ENCODE measurements around the gene LMF2. TPM values are rescaled to one million over a fixed set of nuclear protein-coding genes. Genes with fewer than 3 reads are reported as not detected.

Gene LMF2
- total RNA-seq, 1 donor from 2014 or later, result 65.8 TPM

DNA sequence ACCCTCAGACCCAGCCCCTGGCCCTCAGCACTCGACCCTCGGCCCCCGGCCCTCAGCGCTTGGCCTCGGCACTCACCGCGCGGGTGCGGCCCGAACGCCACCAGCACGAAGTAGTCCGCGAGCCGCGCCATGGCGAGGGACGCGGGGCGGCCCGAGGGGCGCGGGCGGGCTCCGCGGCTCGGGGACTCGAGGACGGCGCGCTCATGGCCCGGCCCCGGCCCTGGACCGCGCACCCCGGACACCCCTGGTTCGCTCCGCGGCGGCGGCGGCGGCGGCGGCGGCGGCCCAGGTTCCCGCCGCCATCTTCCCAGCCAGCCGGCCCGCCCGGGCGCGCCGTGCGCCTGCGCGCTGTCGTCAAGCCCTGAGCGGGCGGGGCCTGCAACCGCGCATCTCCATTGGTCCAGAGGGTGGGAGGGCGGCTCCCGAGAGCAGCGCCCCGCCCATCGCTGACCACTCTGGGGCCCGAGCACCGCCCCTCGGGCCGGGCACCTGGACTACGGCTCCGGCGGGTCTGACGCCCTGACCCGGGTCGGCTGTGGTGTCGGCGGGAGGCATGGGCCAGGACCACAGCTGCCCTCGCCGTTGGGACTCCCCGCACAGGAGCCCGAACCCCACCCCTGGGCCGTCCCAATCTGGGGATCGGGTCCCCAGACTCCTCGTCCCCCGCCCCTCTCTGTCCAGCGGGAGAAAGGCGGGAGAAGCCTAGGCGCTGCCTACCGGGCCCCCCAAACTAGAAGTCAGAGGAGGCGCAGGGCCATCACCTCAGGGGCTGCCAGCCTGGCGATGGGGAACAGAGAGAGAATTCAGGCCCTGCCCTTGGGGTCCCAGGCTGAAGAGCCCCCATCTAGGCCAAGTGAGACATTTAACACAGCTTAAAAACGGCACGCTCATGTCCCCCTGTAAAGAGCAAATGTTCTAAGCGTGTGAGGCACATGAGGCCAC lies 32.5 kb downstream of the LMF2 start, which contains the start of gene SBF1:
Gene SBF1, minus strand, starts transcription at position 326 of the 942 bp plus-strand sequence. Its CDS starts 195 bp downstream, at position 131.
- intact Hi-C loops (cut with DNase I), result no loop called here
- ATAC-seq (peak; percentile 97), DNase-seq (peak; percentile 96)
- Histone ChIP-seq H3K9me3 (no peaks in the 10 kb centered on the region), H3K4me3 (peak within 1 kb of the TSS; percentile 85), H3K27ac (peak within 1 kb of the TSS; percentile 71), H3K36me3 (no peaks in the 10 kb centered on the region), H3K4me1 (peaks cover 43% of the 10 kb centered on the region), H3K27me3 (no peaks in the 10 kb centered on the region)
- TF ChIP-seq, protein P1, sequence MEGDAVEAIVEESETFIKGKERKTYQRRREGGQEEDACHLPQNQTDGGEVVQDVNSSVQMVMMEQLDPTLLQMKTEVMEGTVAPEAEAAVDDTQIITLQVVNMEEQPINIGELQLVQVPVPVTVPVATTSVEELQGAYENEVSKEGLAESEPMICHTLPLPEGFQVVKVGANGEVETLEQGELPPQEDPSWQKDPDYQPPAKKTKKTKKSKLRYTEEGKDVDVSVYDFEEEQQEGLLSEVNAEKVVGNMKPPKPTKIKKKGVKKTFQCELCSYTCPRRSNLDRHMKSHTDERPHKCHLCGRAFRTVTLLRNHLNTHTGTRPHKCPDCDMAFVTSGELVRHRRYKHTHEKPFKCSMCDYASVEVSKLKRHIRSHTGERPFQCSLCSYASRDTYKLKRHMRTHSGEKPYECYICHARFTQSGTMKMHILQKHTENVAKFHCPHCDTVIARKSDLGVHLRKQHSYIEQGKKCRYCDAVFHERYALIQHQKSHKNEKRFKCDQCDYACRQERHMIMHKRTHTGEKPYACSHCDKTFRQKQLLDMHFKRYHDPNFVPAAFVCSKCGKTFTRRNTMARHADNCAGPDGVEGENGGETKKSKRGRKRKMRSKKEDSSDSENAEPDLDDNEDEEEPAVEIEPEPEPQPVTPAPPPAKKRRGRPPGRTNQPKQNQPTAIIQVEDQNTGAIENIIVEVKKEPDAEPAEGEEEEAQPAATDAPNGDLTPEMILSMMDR (IDR thresholded peaks at IDR 0.05), result no peak

DNA sequence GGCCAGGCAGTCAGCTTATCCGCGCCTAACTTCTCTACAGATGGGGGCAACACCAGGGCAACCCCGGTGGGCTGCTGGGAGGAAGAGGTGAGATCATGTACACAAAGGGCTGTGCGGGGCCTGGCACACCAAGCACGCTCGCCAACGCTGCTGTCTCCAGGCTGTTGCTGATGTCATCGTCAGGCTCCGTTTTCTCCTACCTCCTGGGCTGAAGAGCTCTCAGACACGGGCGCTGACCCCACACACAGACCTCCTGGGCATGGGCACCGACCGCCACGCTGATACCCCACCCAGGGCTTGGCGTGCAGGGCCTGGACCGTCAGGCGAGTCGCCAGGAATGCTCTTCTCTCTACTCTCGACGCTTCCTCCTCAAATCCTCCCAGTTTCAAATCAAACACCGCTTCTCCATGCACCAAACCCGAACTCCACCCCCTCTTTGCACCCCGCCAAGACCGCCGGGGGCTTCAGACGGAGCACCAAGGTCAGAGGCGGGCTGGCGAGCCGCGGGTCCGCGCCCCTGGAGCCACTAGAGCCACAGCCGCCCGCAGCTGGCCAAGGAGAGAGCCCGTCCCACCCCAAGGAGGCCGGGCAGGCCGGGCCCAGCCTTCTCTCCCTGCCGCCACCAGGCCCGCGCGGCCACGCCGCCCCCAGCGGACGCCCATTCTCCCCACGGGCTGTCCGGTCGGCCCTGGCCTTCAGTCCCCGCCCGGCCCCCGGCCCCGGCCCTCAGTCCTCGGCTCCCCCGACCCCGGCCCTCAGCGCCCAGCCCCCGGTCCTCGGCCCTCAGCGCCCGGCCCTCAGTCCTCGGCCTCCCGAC lies 33.4 kb downstream of the LMF2 start:
- ATAC-seq, result peak; percentile 42
- Histone ChIP-seq H3K4me3 (peak overlapping the region; percentile 85), H3K27me3 (no peaks in the 10 kb centered on the region), H3K27ac (peak overlapping the region; percentile 58), H3K4me1 (peaks cover 52% of the 10 kb centered on the region), H3K9me3 (no peaks in the 10 kb centered on the region), H3K36me3 (no peaks in the 10 kb centered on the region)
- DNase-seq, result peak; percentile 79
- TF ChIP-seq, protein P1 (IDR thresholded peaks at IDR 0.05), result no peak
- intact Hi-C loops (cut with DNase I), result no loop called here

DNA sequence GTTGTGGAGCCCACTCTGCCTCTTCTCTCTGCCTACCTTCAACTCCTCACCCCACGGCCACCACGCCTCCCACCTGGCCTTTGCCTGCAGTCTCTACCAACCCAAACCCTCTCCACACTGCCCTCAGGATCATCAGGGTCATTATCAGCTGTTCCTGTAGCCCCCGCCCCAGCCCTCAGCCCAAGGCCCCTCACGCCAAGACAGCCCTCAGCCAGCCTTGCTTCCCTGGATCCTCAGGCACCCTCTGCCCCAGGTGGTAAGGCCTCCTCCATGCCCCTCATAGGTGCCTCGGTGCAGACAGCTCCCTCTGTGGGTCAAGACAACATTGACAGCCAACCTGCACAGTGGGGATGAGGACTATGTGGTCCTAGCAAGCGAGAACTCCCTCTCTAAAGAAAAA lies 34.4 kb downstream of the LMF2 start:
- peak overlapping the region; percentile 85 for H3K4me3 ChIP-seq
- no peak overlapping the region for H3K27ac ChIP-seq
- H3K9me3 ChIP-seq, result no peaks in the 10 kb centered on the region
- H3K4me1 ChIP-seq, result peaks cover 52% of the 10 kb centered on the region
- no peak for ATAC-seq
- peaks cover under 1% of the 10 kb centered on the region for H3K36me3 ChIP-seq
- TF ChIP-seq, protein P1 (IDR thresholded peaks at IDR 0.05), result peak; percentile 13
- DNase-seq, result no peak
- H3K27me3 ChIP-seq, result no peaks in the 10 kb centered on the region
- intact Hi-C loops (cut with DNase I), result no loop called here

DNA sequence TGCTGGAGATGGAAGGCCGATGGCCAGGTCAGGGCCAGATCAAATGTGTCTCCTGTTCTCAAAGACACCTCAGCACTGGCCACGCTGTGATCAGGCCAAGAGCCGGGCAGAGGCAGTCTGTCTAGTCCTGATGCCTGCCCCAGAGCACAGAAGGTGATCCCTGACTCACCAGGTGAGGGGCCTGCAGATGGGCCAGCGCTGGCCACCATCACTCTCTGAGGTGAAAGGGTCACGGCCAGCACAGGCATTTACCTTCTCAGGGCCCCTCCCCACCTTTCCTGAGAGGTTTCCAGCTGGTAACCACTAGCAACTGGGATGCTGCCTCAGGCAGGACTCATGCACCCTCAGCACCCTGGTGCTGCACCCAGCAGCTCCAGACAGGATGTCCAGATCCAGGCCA lies 35.5 kb downstream of the LMF2 start:
- intact Hi-C loops (cut with DNase I), result no loop called here
- no peak for DNase-seq
- H3K9me3 ChIP-seq, result no peaks in the 10 kb centered on the region
- H3K4me3 ChIP-seq, result no peak overlapping the region
- no peak for ATAC-seq
- no peaks in the 10 kb centered on the region for H3K27me3 ChIP-seq
- TF ChIP-seq, protein P1 (IDR thresholded peaks at IDR 0.05), result no peak
- peaks cover 52% of the 10 kb centered on the region for H3K4me1 ChIP-seq
- no peak overlapping the region for H3K27ac ChIP-seq
- H3K36me3 ChIP-seq, result peaks cover 12% of the 10 kb centered on the region

DNA sequence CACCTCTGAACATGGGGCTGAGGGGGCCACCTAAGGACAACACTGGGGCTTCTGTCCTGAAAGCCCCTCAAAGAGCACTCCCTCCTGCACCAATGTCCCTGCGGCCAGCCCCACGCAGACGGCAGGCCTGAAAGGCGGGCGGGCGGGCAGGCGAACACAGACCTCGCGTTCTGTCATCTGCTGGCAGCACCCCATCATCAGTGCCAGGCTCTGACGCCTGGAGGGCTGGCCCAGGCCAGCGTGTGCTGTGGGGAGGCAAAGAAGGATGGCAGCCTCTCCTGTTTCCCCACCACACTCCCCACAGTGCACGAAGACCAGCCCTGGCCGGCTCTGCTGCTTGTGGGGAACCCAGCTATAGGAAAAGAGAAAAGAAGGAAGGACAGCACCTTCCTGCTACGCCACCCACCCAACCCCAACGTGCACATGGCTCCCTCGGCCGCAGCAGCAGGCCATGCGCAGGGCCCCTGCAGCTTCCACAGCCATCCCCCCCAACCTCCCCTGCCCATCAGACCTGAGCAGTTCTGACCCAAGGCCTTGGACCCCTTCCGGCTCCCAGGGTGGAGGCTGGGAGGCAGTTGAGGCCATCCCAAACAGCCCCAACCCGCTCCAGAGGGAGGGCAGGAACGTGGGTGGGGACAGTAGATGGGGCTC lies 36.2 kb downstream of the LMF2 start:
- Histone ChIP-seq H3K4me1 (peaks cover 52% of the 10 kb centered on the region), H3K36me3 (peaks cover 18% of the 10 kb centered on the region), H3K27me3 (no peaks in the 10 kb centered on the region), H3K4me3 (no peak overlapping the region), H3K27ac (peak overlapping the region; percentile 3), H3K9me3 (no peaks in the 10 kb centered on the region)
- no peak for DNase-seq
- TF ChIP-seq, protein P1 (IDR thresholded peaks at IDR 0.05), result no peak
- intact Hi-C loops (cut with DNase I), result no loop called here
- ATAC-seq, result no peak
